IMR-90 (cell line): ENCODE measurements around the gene PPM1L. TPM values are rescaled to one million over a fixed set of nuclear protein-coding genes. Genes with fewer than 3 reads are reported as not detected.

Experiments used
- ATAC-seq: fragments of 200-7000 bp; cut with Tn5 transposase; 2 replicates; pipeline ENCODE4 v1.9.1; 2020; ENCODE audit warnings: low read depth, mild to moderate bottlenecking, moderate library complexity
- BruUV-seq: library from RNA; stranded (reverse); fragments of 400-500 nt; replicated peaks from 2 replicates; lab custom pipeline; 2021; lab: Mats Ljungman, UMichigan
- CTCF ChIA-PET: fragments of 300-600 bp; formaldehyde crosslinking; extraction: SDS; loops from one replicate; lab custom pipeline; 2021; ENCODE audit warnings: antibody characterized with exemption; lab: Yijun Ruan, JAX
- POLR2A ChIA-PET: fragments of 300-600 bp; sonication (Branson Sonifier 250); formaldehyde crosslinking; loops from one replicate; lab custom pipeline; 2022; ENCODE audit warnings: antibody characterized with exemption; ENCODE audit not compliant: unreplicated experiment; lab: Charles Lee
- DNase-seq: peaks from one replicate; pipeline ENCODE4 v3.0.0; 2013
- H2AFZ ChIP-seq: replicated peaks from 2 replicates; pipeline ENCODE3; 2013; ENCODE audit warnings: low read length, mild to moderate bottlenecking; ENCODE audit not compliant: poor library complexity
- H2AK5ac ChIP-seq: 2 replicates; pipeline ENCODE4 v1.6.1; 2013; ENCODE audit warnings: low read depth, low read length, inconsistent platforms
- H2AK9ac ChIP-seq: replicated peaks from 2 replicates; pipeline ENCODE3; 2013; ENCODE audit warnings: mild to moderate bottlenecking, low read depth, low read length, moderate library complexity; ENCODE audit not compliant: poor library complexity
- H2BK120ac ChIP-seq: 2 replicates; pipeline ENCODE4 v1.6.1; 2013; ENCODE audit warnings: low read depth, low read length, inconsistent platforms
- H2BK15ac ChIP-seq: 3 replicates; pipeline ENCODE4 v1.6.1; 2013; ENCODE audit warnings: low read depth, low read length, inconsistent platforms
- H2BK20ac ChIP-seq: 2 replicates; pipeline ENCODE4 v1.6.1; 2013; ENCODE audit warnings: low read depth, mild to moderate bottlenecking, inconsistent platforms, low read length, moderate library complexity
- H2BK5ac ChIP-seq: 2 replicates; pipeline ENCODE4 v1.6.1; 2013; ENCODE audit warnings: mild to moderate bottlenecking, low read depth, low read length, inconsistent platforms; ENCODE audit not compliant: poor library complexity, severe bottlenecking
- H3K14ac ChIP-seq: replicated peaks from 2 replicates; pipeline ENCODE4 v1.6.1; 2013; ENCODE audit warnings: low read depth, low read length, inconsistent platforms
- H3K18ac ChIP-seq: 2 replicates; pipeline ENCODE4 v1.6.1; 2013; ENCODE audit warnings: low read depth, low read length, control low read depth
- H3K23ac ChIP-seq: 2 replicates; pipeline ENCODE4 v1.6.1; 2013; ENCODE audit warnings: low read depth, low read length, inconsistent platforms
- H3K27ac ChIP-seq: 2 replicates; pipeline ENCODE4 v1.5.1; 2013; ENCODE audit warnings: mild to moderate bottlenecking, control low read depth, low read length; ENCODE audit not compliant: insufficient read depth
- H3K27me3 ChIP-seq: 2 replicates; pipeline ENCODE4 v1.6.1; 2013; ENCODE audit warnings: low read length; ENCODE audit not compliant: control insufficient read depth, insufficient read depth
- H3K36me3 ChIP-seq: 2 replicates; pipeline ENCODE4 v1.6.1; 2013; ENCODE audit warnings: low read length, mixed read lengths; ENCODE audit not compliant: control insufficient read depth, insufficient read depth
- H3K4ac ChIP-seq: 2 replicates; pipeline ENCODE4 v1.6.1; 2013; ENCODE audit warnings: low read depth, low read length, inconsistent platforms
- H3K4me1 ChIP-seq: 2 replicates; pipeline ENCODE4 v1.6.1; 2013; ENCODE audit warnings: low read length, mixed read lengths; ENCODE audit not compliant: control insufficient read depth, insufficient read depth
- H3K4me2 ChIP-seq: 2 replicates; pipeline ENCODE4 v1.6.1; 2013; ENCODE audit warnings: low read depth, mild to moderate bottlenecking, control low read depth, low read length, moderate library complexity
- H3K4me3 ChIP-seq: 2 replicates; pipeline ENCODE4 v1.5.1; 2013; ENCODE audit warnings: low read depth, mild to moderate bottlenecking, control low read depth, low read length, moderate library complexity; ENCODE audit not compliant: insufficient read depth
- H3K56ac ChIP-seq: 2 replicates; pipeline ENCODE4 v1.6.1; 2013; ENCODE audit warnings: low read length, inconsistent platforms; ENCODE audit not compliant: insufficient read depth; ENCODE audit errors: extremely low read depth
- H3K79me1 ChIP-seq, 2 experiments: 2 replicates each; pipeline ENCODE4 v1.6.1; 2013; ENCODE audit warnings: low read length in 2 of 2, inconsistent platforms in 1 of 2, low read depth in 1 of 2
- H3K9ac ChIP-seq: 2 replicates; pipeline ENCODE4 v1.6.1; 2013; ENCODE audit warnings: low read depth, low read length, control low read depth
- H3K9me1 ChIP-seq: 2 replicates; pipeline ENCODE4 v1.6.1; 2013; ENCODE audit warnings: low read length, inconsistent platforms; ENCODE audit not compliant: insufficient read depth
- H3K9me3 ChIP-seq: 2 replicates; pipeline ENCODE4 v1.6.1; 2013; ENCODE audit warnings: low read length; ENCODE audit not compliant: control insufficient read depth, insufficient read depth
- H4K20me1 ChIP-seq: 2 replicates; pipeline ENCODE4 v1.6.1; 2013; ENCODE audit warnings: low read length, inconsistent platforms; ENCODE audit not compliant: insufficient read depth
- H4K5ac ChIP-seq: 2 replicates; pipeline ENCODE4 v1.6.1; 2013; ENCODE audit warnings: mild to moderate bottlenecking, low read depth, low read length, control low read depth
- H4K8ac ChIP-seq, 2 experiments: 2 replicates each; pipeline ENCODE4 v1.6.1; 2013; ENCODE audit warnings: low read depth in 2 of 2, low read length in 2 of 2, control low read depth in 1 of 2, inconsistent platforms in 1 of 2
- H4K91ac ChIP-seq: 2 replicates; pipeline ENCODE4 v1.6.1; 2013; ENCODE audit warnings: low read depth, low read length, inconsistent platforms; ENCODE audit not compliant: insufficient read depth
- CEBPB ChIP-seq: IDR thresholded peaks from 2 replicates; pipeline ENCODE4 v1.6.1; 2012; ENCODE audit warnings: low read depth, low read length, improper control_type of control experiment
- CHD1 ChIP-seq: IDR thresholded peaks from 2 replicates; pipeline ENCODE4 v1.6.1; 2012; ENCODE audit warnings: low read depth, low read length, improper control_type of control experiment
- MAFK ChIP-seq: IDR thresholded peaks from 2 replicates; pipeline ENCODE4 v1.6.1; 2012; ENCODE audit warnings: low read depth, low read length, improper control_type of control experiment
- MXI1 ChIP-seq: IDR thresholded peaks from 2 replicates; pipeline ENCODE4 v1.6.1; 2012; ENCODE audit warnings: low read depth, mild to moderate bottlenecking, low read length, moderate library complexity, borderline replicate concordance
- NFE2L2 ChIP-seq: fragments of 150-350 bp; IDR thresholded peaks from 2 replicates; pipeline ENCODE4 v1.6.1; 2016; ENCODE audit warnings: low read depth, mild to moderate bottlenecking, low read length
- RAD21 ChIP-seq: IDR thresholded peaks from 2 replicates; pipeline ENCODE4 v1.6.1; 2012; ENCODE audit warnings: low read length, improper control_type of control experiment
- WGBS, 2 experiments: methylation state at CpG; one replicate each; pipeline versions ENCODE4 v1.1.5 to v1.1.7; 2013; ENCODE audit warnings: missing lambda C conversion rate in 2 of 2; ENCODE audit not compliant: insufficient read length in 1 of 2; ENCODE audit errors: extremely low coverage in 2 of 2; 5-methylcytosine and 5-hydroxymethylcytosine counted together
- dilution Hi-C: fragments of 300-500 bp; cut with HindIII; formaldehyde crosslinking; loops from one replicate; pipeline ENCODE4 v1.14.3; 2018; ENCODE audit warnings: low sequenced_read_pairs; ENCODE audit not compliant: unreplicated experiment
- in situ Hi-C: fragments of 300-500 bp; cut with MboI; formaldehyde crosslinking; loops from 3 replicates; pipeline ENCODE4 v1.14.3; 2019; ENCODE audit warnings: low sequenced_read_pairs, inconsistent platforms, mixed read lengths
- intact Hi-C: fragments of 100-400 bp; cut with micrococcal nuclease; formaldehyde crosslinking; loops from 2 replicates; pipeline ENCODE4 v1.10.0; 2022
- polyA plus RNA-seq, 3 experiments: library from polyadenylated mRNA; depleted of rRNA; stranded (reverse); fragments of >200 nt; gene quantifications; 2 replicates each; pipeline ENCODE4 v1.2.3, GENCODE V29; 2012; ENCODE audit warnings: low replicate concordance in 1 of 3
- total RNA-seq: library from RNA; depleted of rRNA; stranded (reverse); fragments of >200 nt; gene quantifications from 2 replicates; pipeline ENCODE4 v1.2.3, GENCODE V29; 2012
- TF ChIP-seq, protein P1 (sequence below): fragments of 150-350 bp; IDR thresholded peaks from 2 replicates; pipeline ENCODE4 v1.6.1; 2016; ENCODE audit warnings: low read depth, mild to moderate bottlenecking, low read length, moderate library complexity, borderline replicate concordance

Gene PPM1L
- total and polyA plus RNA-seq, 2 of the 4 experiments (the other 2 are of a cell fraction) = 0.14 to 0.18 TPM

- Histone ChIP-seq H3K18ac (no peak overlapping the region), H3K4me1 (no peaks in the 10 kb centered on the region), H3K79me1 (no peaks in the 10 kb centered on the region), H2AK9ac (peak overlapping the region; percentile 11), H3K9me1 (no peaks in the 10 kb centered on the region; the same call in 1 of the 2 replicates), H2BK120ac (no peak overlapping the region), H3K4me3 (no peak overlapping the region; the same call in 1 of the 2 replicates), H2AFZ (peak overlapping the region; percentile 87), H4K20me1 (no peaks in the 10 kb centered on the region), H2AK5ac (no peak overlapping the region), H3K36me3 (no peaks in the 10 kb centered on the region), H3K23ac (0 out of 2 replicates have a peak overlapping the region, but pooled peaks have one; percentile 3), H2BK20ac (no peak overlapping the region), H3K14ac (no peak overlapping the region), H4K8ac (no peak overlapping the region), H3K9me3 (no peaks in the 10 kb centered on the region), H3K56ac (no peak overlapping the region), H4K91ac (no peak overlapping the region), H3K9ac (no peak overlapping the region), H3K27ac (no peak overlapping the region), H3K4me2 (peak overlapping the region; percentile 97), H3K27me3 (peaks cover 12% of the 10 kb centered on the region), H4K5ac (no peak overlapping the region), H2BK5ac (no peak overlapping the region), H3K4ac (no peak overlapping the region), H2BK15ac (no peak overlapping the region)
- WGBS, 2 experiments = no CpG with 5 or more reads among the region's 2 CpGs
- ATAC-seq (no peak), DNase-seq (no peak)
- dilution Hi-C loops = no loop called here
- intact Hi-C loops = loop anchor here (2.0 kb wide), 2 partner anchors 467 to 667 kb away; partner anchors contain the start of gene NMD3
- in situ Hi-C loops = no loop called here
- ChIA-PET CTCF (no interaction called here), POLR2A (no interaction called here)
- no TSS peak for BruUV-seq
- TF ChIP-seq MXI1 = no peak
- peak; percentile 77 for TF ChIP-seq MAFK
- TF ChIP-seq, protein P1, sequence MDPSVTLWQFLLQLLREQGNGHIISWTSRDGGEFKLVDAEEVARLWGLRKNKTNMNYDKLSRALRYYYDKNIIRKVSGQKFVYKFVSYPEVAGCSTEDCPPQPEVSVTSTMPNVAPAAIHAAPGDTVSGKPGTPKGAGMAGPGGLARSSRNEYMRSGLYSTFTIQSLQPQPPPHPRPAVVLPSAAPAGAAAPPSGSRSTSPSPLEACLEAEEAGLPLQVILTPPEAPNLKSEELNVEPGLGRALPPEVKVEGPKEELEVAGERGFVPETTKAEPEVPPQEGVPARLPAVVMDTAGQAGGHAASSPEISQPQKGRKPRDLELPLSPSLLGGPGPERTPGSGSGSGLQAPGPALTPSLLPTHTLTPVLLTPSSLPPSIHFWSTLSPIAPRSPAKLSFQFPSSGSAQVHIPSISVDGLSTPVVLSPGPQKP = no peak
- no peak for TF ChIP-seq CEBPB
- no peak for TF ChIP-seq RAD21
- TF ChIP-seq CHD1 = no peak
- no peak for TF ChIP-seq NFE2L2
These were observed 2.1 kb upstream of the PPM1L start for GRCh38 chr3:160753953-160754352.
